Activated T-cell treated with anti-CD3 and anti-CD28 coated beads, Interleukin-2, amount 50 U/mL, for 1 hour (primary cell): ENCODE data around the gene NUB1.

Source experiments
- DNase-seq: peaks from one replicate; pipeline ENCODE4 v3.0.0-alpha.2; 2020

Gene NUB1

GRCh38 chr7:151392002-151392401 lies 50.4 kb downstream of the NUB1 start:
- DNase-seq, result no peak

- DNase-seq, result no peak
Observed at GRCh38 chr7:151392426-151392825, 50.8 kb downstream of the NUB1 start.

GRCh38 chr7:151393031-151393977 lies 51.7 kb downstream of the NUB1 start:
- no peak for DNase-seq

GRCh38 chr7:151394076-151395035 lies 52.7 kb downstream of the NUB1 start:
- DNase-seq, result no peak

- no peak for DNase-seq
Observed at GRCh38 chr7:151395036-151395367, 53.4 kb downstream of the NUB1 start.

- DNase-seq, result no peak
Observed at GRCh38 chr7:151396328-151396970, 54.8 kb downstream of the NUB1 start.

- no peak for DNase-seq
Observed at GRCh38 chr7:151397026-151397425, 55.4 kb downstream of the NUB1 start.

- no peak for DNase-seq
Observed at GRCh38 chr7:151398446-151399304, 57.1 kb downstream of the NUB1 start.

- no peak for DNase-seq
Observed at GRCh38 chr7:151399305-151399601, 57.6 kb downstream of the NUB1 start.

GRCh38 chr7:151399906-151400305 lies 58.3 kb downstream of the NUB1 start:
- no peak for DNase-seq

- no peak for DNase-seq
Observed at GRCh38 chr7:151400626-151401315, 59.2 kb downstream of the NUB1 start.

- no peak for DNase-seq
Observed at GRCh38 chr7:151402029-151402835, 60.6 kb downstream of the NUB1 start.

- DNase-seq, result no peak
Observed at GRCh38 chr7:151403764-151404163, 62.2 kb downstream of the NUB1 start.

GRCh38 chr7:151404216-151405011 lies 62.8 kb downstream of the NUB1 start:
- DNase-seq, result no peak

GRCh38 chr7:151405056-151405455 lies 63.4 kb downstream of the NUB1 start:
- DNase-seq, result no peak

- DNase-seq, result no peak
Observed at GRCh38 chr7:151405588-151405987, 64.0 kb downstream of the NUB1 start.

GRCh38 chr7:151406051-151406875 lies 64.7 kb downstream of the NUB1 start:
- no peak for DNase-seq

- DNase-seq, result no peak
Observed at GRCh38 chr7:151406886-151407583, 65.4 kb downstream of the NUB1 start.

- no peak for DNase-seq
Observed at GRCh38 chr7:151408498-151408838, 66.9 kb downstream of the NUB1 start.
